22Rv1 (cell line): ENCODE measurements around the gene CIB4.

ENCODE experiments used
- H3K27ac ChIP-seq: fragments of 450-650 bp; 2 replicates; pipeline ENCODE4 v1.5.1; 2017
- CTCF ChIP-seq: fragments of 450-650 bp; IDR thresholded peaks from 2 replicates; pipeline ENCODE4 v1.5.1; 2017; ENCODE audit warnings: mild to moderate bottlenecking
- ZFX ChIP-seq: fragments of 450-650 bp; IDR thresholded peaks from 2 replicates; pipeline ENCODE4 v1.6.1; 2017; ENCODE audit warnings: antibody characterized with exemption, borderline replicate concordance

CIB4 gene

GRCh38 chr2:26614216-26615138, 26.7 kb downstream of the CIB4 start:
- TF ChIP-seq CTCF (no peak), ZFX (no peak)
- no peak overlapping the region for H3K27ac ChIP-seq

GRCh38 chr2:26613241-26614215, 27.6 kb downstream of the CIB4 start:
- H3K27ac ChIP-seq, result no peak overlapping the region
- no peak for TF ChIP-seq CTCF
- TF ChIP-seq ZFX, result no peak

GRCh38 chr2:26612522-26613240, 28.5 kb downstream of the CIB4 start:
- TF ChIP-seq CTCF, result no peak
- TF ChIP-seq ZFX, result no peak
- no peak overlapping the region for H3K27ac ChIP-seq

GRCh38 chr2:26612034-26612433, 29.1 kb downstream of the CIB4 start:
- H3K27ac ChIP-seq, result no peak overlapping the region
- TF ChIP-seq CTCF, result no peak
- no peak for TF ChIP-seq ZFX

GRCh38 chr2:26610504-26611335, 30.4 kb downstream of the CIB4 start:
- no peak for TF ChIP-seq ZFX
- no peak for TF ChIP-seq CTCF
- H3K27ac ChIP-seq, result no peak overlapping the region

- no peak overlapping the region for H3K27ac ChIP-seq
- TF ChIP-seq ZFX (no peak), CTCF (no peak)
Measured at GRCh38 chr2:26609839-26610277, 31.3 kb downstream of the CIB4 start.
